ENCODE measurements around the gene APOBEC3C. TPM values are rescaled to one million over a fixed set of nuclear protein-coding genes. Genes with fewer than 3 reads are reported as not detected.
"Not testable (repeated sequence)": the region's sequence is repeated elsewhere in the genome, so short reads cannot be mapped to it uniquely, and the experiment has no call there.

The APOBEC3C gene
- total RNA-seq, 1 donor from 2014 or later: 4.1 TPM

GRCh38 chr22:39063904-39064303 is 49.8 kb downstream of the APOBEC3C start:
- not testable (repeated sequence) for DNase-seq

- DNase-seq: not testable (repeated sequence)
Observed at GRCh38 chr22:39066442-39067276, 52.6 kb downstream of the APOBEC3C start.

GRCh38 chr22:39068033-39068785 is 54.2 kb downstream of the APOBEC3C start:
- DNase-seq: no peak

Other genes with a start within 250 kb of the APOBEC3C start
- gene DNAL4, start 220.1 kb upstream of the APOBEC3C start, total RNA-seq: 9.5 TPM
- 2.5 TPM for gene NPTXR, start 170.2 kb upstream of the APOBEC3C start, total RNA-seq
- gene CBX6, start 142.0 kb upstream of the APOBEC3C start, total RNA-seq: 18.0 TPM
- gene APOBEC3A, start 56.6 kb upstream of the APOBEC3C start, total RNA-seq: 12.6 TPM
- 3.1 TPM for gene APOBEC3B, start 31.9 kb upstream of the APOBEC3C start, total RNA-seq
- gene APOBEC3D, start 6.9 kb downstream of the APOBEC3C start, total RNA-seq: 0.39 TPM
- 4.0 TPM for gene APOBEC3F, start 26.6 kb downstream of the APOBEC3C start, total RNA-seq
- gene APOBEC3G, start 63.0 kb downstream of the APOBEC3C start, total RNA-seq: 4.4 TPM
- gene APOBEC3H, start 83.0 kb downstream of the APOBEC3C start, total RNA-seq: not detected
- 4.0 TPM for gene CBX7, start 138.4 kb downstream of the APOBEC3C start, total RNA-seq
- gene PDGFB, start 230.7 kb downstream of the APOBEC3C start, total RNA-seq: 10.9 TPM